OCI-LY1 (cell line): Measurements from ENCODE around the gene MTF2.

ENCODE experiments used
- EZH2 ChIP-seq: fragments of 200-600 bp; sonication (generic), shearing (Covaris generic); IDR thresholded peaks from 2 replicates; pipeline ENCODE4 v1.8.0; 2017; ENCODE audit warnings: borderline replicate concordance, mixed run types, mild to moderate bottlenecking, antibody characterized with exemption, low read length, moderate library complexity, mixed read lengths
- TF ChIP-seq, protein P1 (sequence below): fragments of 200-600 bp; sonication (generic), shearing (Covaris generic); IDR thresholded peaks from 2 replicates; pipeline ENCODE4 v1.5.1; 2017; ENCODE audit warnings: mild to moderate bottlenecking, antibody characterized with exemption, low read length, moderate library complexity, mixed read lengths

DNA sequence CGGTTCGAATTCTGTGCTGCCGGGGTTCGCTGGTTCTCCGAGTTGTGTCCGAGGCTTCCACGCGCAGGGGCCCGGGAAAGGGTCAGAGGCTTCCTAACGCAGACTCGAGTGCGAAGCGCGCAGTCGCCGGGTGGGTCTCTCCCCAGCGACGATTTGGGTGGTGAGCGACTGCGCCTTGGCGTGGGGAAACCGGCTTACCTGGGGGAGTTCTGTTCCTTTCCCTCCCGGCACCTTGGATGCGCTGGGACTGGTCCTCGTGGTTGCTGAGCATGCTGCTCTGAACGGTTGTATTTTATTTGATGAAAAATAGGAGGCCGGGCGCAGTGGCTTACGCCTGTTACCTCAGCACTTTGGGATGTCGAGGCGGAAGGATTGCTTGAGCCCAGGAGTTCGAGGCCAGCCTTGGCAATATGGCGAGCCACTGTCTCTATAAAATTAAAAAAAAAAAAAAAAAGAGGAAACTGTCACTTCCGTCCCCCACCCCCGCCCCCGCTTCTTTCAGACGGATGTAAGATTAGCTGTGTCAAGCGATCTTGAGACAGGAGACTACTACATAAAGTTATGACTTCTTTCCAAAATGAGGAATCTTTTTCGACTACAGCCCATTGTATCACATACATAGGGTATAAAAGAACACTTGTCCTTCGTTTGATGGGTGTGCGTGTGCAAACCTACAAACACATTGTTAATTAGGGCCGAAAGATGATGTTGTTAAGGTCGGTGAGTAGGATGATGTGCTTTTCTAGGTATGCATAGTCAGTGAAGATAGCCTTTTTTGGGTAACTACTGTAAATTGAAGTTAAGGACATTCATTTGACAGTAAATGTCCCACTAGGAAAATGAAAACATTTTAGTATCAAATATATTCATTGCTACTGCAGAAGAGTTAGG lies 101.9 kb downstream of the MTF2 start, which contains the start of gene CCDC18:
- TF ChIP-seq, protein P1, sequence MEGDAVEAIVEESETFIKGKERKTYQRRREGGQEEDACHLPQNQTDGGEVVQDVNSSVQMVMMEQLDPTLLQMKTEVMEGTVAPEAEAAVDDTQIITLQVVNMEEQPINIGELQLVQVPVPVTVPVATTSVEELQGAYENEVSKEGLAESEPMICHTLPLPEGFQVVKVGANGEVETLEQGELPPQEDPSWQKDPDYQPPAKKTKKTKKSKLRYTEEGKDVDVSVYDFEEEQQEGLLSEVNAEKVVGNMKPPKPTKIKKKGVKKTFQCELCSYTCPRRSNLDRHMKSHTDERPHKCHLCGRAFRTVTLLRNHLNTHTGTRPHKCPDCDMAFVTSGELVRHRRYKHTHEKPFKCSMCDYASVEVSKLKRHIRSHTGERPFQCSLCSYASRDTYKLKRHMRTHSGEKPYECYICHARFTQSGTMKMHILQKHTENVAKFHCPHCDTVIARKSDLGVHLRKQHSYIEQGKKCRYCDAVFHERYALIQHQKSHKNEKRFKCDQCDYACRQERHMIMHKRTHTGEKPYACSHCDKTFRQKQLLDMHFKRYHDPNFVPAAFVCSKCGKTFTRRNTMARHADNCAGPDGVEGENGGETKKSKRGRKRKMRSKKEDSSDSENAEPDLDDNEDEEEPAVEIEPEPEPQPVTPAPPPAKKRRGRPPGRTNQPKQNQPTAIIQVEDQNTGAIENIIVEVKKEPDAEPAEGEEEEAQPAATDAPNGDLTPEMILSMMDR: no peak
- no peak for TF ChIP-seq EZH2
